Neutrophil (primary cell): Measurements from ENCODE around the gene NFE2L2.

ENCODE experiments used
- H3K27ac ChIP-seq: fragments of 200-600 bp; sonication (generic); 2 replicates; pipeline ENCODE4 v1.5.1; 2016; ENCODE audit warnings: mild to moderate bottlenecking, moderate library complexity
- H3K27me3 ChIP-seq: fragments of 200-600 bp; sonication (generic); 2 replicates; pipeline ENCODE4 v1.6.0; 2016; ENCODE audit warnings: mild to moderate bottlenecking
- H3K36me3 ChIP-seq: fragments of 200-600 bp; sonication (generic); 2 replicates; pipeline ENCODE4 v1.5.1; 2017
- H3K4me1 ChIP-seq, 2 experiments: fragments of 200-600 bp in 1 of 2; sonication (generic) in 1 of 2; 1 replicate in 1 of 2; 2 replicates in 1 of 2; pipeline versions ENCODE4 v1.5.1 to v1.6.1; 2013 to 2016; ENCODE audit warnings: low read depth in 1 of 2, low read length in 1 of 2, mild to moderate bottlenecking in 1 of 2, moderate library complexity in 1 of 2; ENCODE audit not compliant: control insufficient read depth in 1 of 2, insufficient read depth in 1 of 2
- H3K4me3 ChIP-seq, 2 experiments: fragments of 200-600 bp in 1 of 2; sonication (generic) in 1 of 2; 1 replicate in 1 of 2; 2 replicates in 1 of 2; pipeline ENCODE4 v1.5.1; 2013 to 2016; ENCODE audit warnings: low read depth in 1 of 2, low read length in 1 of 2, mild to moderate bottlenecking in 1 of 2, moderate library complexity in 1 of 2
- H3K9me3 ChIP-seq: fragments of 200-600 bp; sonication (generic); 2 replicates; pipeline ENCODE4 v1.5.1; 2016
- TF ChIP-seq, protein P1 (sequence below): fragments of 200-600 bp; sonication (generic); IDR thresholded peaks from 2 replicates; pipeline ENCODE4 v1.5.1; 2016; ENCODE audit warnings: antibody characterized with exemption

The NFE2L2 gene

DNA sequence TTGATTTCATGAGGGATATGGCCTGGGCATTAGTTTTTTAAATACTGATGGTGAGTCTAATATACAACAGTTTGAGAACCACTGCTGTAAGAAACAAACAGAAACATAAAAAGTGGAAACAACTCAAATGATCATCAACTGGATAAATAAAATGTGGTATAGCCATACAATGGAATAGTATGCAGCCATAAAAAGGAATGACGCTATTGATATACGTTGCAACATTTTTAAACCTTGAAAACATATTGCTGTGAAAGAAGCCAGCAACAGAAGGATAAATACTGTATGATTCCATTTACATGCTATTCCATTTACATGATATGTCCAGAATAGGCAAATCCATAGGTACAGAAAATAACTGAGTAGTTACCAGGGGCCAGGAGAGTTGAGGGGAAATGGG is 6.5 kb downstream of the NFE2L2 start:
- Histone ChIP-seq H3K27ac (peak overlapping the region; percentile 50), H3K36me3 (no peaks in the 10 kb centered on the region), H3K4me3 (no peak overlapping the region), H3K27me3 (no peaks in the 10 kb centered on the region), H3K4me1 (peaks cover 67 to 90% of the 10 kb centered on the region in 2 experiments), H3K9me3 (no peaks in the 10 kb centered on the region)
- TF ChIP-seq, protein P1, sequence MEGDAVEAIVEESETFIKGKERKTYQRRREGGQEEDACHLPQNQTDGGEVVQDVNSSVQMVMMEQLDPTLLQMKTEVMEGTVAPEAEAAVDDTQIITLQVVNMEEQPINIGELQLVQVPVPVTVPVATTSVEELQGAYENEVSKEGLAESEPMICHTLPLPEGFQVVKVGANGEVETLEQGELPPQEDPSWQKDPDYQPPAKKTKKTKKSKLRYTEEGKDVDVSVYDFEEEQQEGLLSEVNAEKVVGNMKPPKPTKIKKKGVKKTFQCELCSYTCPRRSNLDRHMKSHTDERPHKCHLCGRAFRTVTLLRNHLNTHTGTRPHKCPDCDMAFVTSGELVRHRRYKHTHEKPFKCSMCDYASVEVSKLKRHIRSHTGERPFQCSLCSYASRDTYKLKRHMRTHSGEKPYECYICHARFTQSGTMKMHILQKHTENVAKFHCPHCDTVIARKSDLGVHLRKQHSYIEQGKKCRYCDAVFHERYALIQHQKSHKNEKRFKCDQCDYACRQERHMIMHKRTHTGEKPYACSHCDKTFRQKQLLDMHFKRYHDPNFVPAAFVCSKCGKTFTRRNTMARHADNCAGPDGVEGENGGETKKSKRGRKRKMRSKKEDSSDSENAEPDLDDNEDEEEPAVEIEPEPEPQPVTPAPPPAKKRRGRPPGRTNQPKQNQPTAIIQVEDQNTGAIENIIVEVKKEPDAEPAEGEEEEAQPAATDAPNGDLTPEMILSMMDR = no peak

DNA sequence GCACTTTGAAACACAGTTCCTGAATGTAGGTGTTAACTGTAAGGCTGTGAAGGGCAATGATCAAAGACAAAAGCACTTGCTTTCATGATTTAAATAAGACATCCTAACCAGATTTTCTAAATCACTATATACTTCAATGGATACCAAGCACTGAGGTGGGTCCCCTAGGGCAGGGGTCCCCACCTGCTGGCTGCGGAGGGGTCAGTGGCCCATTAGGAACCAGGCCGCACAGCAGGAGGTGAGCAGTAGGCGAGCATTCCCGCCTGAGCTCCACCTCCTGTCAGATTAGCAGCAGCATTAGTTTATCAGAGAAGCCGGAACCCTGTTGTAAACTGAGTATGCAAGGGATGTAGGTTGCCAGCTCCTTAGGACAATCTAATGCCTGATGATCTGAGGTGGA is 7.1 kb downstream of the NFE2L2 start:
- no peaks in the 10 kb centered on the region for H3K27me3 ChIP-seq
- TF ChIP-seq, protein P1 = no peak
- no peak overlapping the region for H3K4me3 ChIP-seq
- H3K4me1 ChIP-seq = peaks cover 67 to 90% of the 10 kb centered on the region in 2 experiments
- no peaks in the 10 kb centered on the region for H3K36me3 ChIP-seq
- H3K9me3 ChIP-seq = no peaks in the 10 kb centered on the region
- peak overlapping the region; percentile 50 for H3K27ac ChIP-seq

DNA sequence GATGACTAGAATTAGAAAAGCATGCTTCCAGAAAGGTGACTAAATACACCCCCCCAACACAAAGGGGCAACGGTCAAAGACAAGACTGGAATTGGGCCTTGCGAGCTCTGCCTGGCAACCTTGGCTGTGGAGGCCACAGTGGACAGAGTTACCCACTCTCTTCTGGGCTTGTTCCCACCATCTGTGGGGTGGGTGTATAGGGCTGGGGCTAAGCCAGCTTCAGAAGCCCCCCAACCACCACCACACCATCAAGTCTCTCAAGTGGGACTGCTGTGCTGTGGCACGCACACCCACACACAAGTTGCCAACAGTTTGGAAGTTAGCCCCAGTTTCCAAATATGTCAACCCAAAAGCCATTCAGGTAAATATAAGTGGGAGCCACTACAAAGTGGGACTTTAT is 7.8 kb downstream of the NFE2L2 start:
- peaks cover 67 to 90% of the 10 kb centered on the region in 2 experiments for H3K4me1 ChIP-seq
- H3K36me3 ChIP-seq = no peaks in the 10 kb centered on the region
- H3K9me3 ChIP-seq = no peaks in the 10 kb centered on the region
- peak overlapping the region; percentile 50 for H3K27ac ChIP-seq
- no peaks in the 10 kb centered on the region for H3K27me3 ChIP-seq
- TF ChIP-seq, protein P1 = no peak
- H3K4me3 ChIP-seq = no peak overlapping the region

DNA sequence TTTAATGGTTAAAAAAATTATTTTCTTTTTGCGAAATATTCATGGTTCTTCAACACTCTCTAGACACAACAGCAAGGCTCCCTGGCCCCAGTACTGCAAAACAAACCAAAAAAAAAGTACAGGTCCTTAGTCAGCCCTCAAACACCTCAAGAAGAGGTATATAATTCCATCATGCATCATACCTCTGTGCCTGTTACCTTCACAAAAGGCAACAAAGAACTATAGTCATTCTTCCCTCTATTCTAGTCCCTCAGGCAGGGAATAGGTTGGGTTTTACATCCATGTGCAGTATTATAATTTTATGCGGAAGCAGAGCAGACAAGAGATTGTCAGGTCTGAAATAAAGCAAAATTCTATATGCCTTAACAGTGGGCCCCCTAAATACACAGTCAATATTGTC is 8.5 kb downstream of the NFE2L2 start:
- TF ChIP-seq, protein P1 = no peak
- Histone ChIP-seq H3K9me3 (no peaks in the 10 kb centered on the region), H3K27me3 (no peaks in the 10 kb centered on the region), H3K36me3 (no peaks in the 10 kb centered on the region), H3K4me1 (peaks cover 67 to 90% of the 10 kb centered on the region in 2 experiments), H3K4me3 (no peak overlapping the region), H3K27ac (peak overlapping the region; percentile 40)

GRCh38 chr2:177255227-177255601 is 9.3 kb downstream of the NFE2L2 start:
- no peaks in the 10 kb centered on the region for H3K9me3 ChIP-seq
- TF ChIP-seq, protein P1 = no peak
- no peaks in the 10 kb centered on the region for H3K36me3 ChIP-seq
- H3K4me1 ChIP-seq = peaks cover 67 to 91% of the 10 kb centered on the region in 2 experiments
- no peaks in the 10 kb centered on the region for H3K27me3 ChIP-seq
- H3K27ac ChIP-seq = peak overlapping the region; percentile 95
- no peak overlapping the region for H3K4me3 ChIP-seq
